GM21447 (cell line): ENCODE results near the gene OLA1.

Source experiments
- ATAC-seq: cut with Tn5 transposase; IDR thresholded peaks from one replicate; pipeline ENCODE4 v1.9.1; 2021; ENCODE audit not compliant: unreplicated experiment

The OLA1 gene

DNA sequence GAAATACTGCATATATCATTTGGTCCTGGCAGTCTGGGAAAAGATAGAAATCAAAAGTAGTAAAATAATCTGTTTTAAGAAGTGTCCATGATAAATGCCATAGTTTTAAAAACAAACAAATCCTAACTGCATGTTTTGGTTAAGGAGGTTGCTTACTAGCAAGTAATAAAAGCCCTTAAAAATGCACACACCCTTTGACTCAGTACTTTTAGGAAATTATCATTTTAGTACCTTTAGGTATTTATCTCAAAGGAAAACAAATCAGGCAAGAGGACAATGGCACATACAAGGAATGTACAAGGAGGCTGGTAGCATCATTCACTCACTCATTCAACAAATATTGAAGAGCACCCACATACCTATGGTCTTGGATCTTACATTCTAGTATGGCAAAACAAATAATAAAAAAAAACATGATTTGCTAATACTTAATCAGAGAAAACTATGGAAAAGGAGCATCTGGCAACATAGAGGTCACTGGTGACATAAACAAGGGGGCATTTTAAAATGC is 67.6 kb downstream of the OLA1 start:
- ATAC-seq = no peak

GRCh38 chr2:174180165-174180724 is 68.1 kb downstream of the OLA1 start:
- no peak for ATAC-seq

- ATAC-seq = no peak
Observed at GRCh38 chr2:174177316-174177890, 70.9 kb downstream of the OLA1 start.

GRCh38 chr2:174176898-174177297 is 71.4 kb downstream of the OLA1 start:
- no peak for ATAC-seq

- ATAC-seq = no peak
Observed at GRCh38 chr2:174174741-174175140, 73.6 kb downstream of the OLA1 start.

DNA sequence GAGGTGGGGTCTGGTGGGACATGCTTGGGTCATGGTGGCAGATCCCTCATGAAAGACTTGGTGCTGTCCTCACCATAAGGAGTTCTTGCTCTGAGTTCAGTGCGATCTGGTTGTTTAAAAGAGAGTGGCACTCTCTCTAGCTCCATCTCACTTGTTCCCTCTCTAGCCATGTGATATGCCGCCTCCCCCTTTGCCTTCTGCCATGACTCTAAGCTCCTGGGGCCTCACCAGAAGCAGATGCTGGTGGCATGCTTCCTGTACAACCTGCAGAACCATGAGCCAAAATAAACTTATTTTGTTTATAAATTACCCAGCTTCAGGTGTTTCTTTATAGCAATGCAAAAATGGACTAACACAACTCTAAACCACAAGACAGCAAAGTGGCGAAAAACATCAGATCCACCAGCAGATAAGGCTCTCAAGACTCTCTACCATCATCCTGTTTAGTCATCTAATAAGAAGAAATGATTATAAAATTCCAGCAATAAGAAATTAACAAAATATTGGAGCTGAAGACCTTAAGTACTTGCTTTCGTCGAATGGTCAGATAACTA is 75.5 kb downstream of the OLA1 start:
- ATAC-seq = no peak

- ATAC-seq = no peak
Observed at GRCh38 chr2:174171686-174172445, 76.5 kb downstream of the OLA1 start.

GRCh38 chr2:174169372-174169771 is 79.0 kb downstream of the OLA1 start:
- no peak for ATAC-seq

DNA sequence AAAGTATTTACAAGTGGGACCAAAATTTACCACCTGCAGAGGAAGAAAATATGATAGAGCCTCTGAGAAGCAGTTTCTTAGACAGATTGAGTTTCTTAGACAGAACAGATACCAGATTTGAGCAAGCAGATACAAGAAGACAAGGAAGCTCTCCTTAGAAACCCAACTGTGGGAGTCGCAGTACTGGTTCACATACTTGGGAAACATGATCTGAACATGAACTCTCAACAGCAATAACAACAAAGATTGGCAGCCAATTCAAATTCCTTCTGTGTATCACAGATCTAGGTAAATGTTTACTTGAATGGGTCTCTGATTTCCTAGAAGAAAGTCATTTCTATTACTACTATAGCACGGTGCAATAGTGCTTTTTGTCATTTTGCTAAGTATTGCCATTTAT is 82.1 kb downstream of the OLA1 start:
- ATAC-seq = no peak

DNA sequence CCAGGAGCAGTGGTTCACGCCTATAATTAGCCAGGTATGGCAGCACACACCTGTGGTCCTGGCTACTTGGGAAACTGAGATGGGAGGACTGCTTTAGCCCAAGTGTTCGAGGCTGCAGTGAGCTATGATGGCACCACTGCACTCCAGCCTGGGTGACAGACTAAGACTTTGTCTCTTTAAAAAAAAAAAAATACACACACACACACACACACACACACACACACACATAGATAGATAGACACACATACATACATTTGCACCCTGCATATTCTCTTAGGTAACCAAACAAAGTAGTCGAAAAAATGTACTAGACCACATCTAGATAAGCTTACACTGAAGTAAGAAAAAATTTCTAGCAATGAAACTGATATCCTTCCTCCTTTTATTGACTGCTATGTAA is 86.8 kb downstream of the OLA1 start:
- ATAC-seq = no peak

- ATAC-seq = no peak
Observed at GRCh38 chr2:174158003-174158402, 90.3 kb downstream of the OLA1 start.

DNA sequence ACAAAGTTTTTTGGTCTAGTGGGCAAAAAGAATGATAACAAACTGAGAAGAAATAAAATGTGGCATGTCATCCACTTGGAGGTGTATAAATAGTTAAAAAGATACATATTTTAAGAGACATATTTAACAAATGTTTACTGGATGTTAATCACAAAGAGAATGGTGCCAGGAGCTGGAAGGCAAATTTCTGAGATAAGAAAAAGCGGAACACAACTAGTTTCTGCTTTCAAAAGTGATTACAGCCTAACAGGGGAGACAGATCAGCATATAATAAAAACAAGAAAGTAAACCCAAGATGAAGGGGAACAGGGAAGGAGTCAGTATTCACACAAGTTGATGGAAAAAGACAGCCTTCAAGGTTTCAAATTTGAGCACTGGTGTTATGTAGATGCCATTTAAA is 91.3 kb downstream of the OLA1 start:
- ATAC-seq = no peak

DNA sequence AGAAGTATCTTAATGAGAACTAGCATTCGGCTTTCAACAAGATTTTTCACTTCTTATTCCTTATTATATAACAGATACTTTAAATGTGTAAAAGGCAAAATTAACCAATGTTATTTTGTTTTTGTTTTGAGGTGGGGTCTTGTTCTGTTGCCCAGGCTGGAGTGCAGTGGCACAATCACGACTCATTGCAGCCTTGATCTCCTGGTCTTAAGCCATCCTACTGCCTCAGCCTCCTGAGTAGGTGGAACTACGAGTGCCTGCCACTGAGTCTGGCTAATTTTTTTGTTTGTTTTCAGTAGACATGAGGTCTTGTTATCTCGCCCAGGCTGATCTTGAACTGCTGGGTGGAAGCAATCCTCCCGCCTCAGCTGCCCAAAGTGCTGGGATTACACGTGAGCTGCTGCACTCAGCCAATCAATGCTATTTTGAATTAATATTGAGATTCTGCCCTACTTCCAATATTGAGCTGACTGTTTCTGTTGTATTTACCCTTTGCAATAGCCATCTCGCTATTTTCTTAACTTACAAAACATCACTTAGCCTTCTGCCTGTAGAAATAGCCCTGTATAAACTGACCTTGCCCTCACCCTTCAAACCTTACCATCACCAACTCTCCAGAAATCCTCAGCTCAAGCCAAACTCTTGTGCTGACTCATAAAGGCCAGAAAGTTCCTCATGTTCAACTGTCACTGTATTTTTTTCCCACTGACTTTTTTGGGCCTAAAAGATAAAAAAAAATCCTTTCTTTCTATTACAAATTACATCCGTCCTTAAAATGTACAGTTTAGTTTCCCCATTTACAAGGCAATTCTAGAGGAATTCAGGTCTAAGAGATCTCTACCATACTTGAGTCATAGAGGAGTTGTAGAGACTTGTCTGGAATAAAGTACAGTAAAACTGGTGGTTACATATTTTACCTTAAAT is 94.3 kb downstream of the OLA1 start:
- ATAC-seq = no peak

DNA sequence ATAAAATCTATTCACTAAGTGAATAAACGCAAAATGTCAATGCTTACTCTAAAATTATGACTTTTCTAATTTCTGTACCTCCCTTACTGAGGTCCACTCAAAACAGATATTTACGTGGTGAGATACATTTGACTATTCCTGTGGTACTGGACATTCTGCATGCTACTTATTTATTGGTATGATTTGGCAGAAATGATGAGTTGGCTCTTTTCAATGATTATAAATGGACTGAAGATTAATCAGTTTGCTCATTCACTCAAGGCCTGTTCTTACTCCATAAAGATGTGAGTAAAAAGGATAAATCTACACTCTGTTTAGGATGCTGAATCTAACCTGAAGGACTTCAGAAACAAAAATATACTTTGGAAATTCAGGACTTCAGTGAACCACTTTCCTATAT is 98.8 kb downstream of the OLA1 start:
- ATAC-seq = no peak

- no peak for ATAC-seq
Observed at GRCh38 chr2:174148833-174149232, 99.5 kb downstream of the OLA1 start.

- ATAC-seq = no peak
Observed at GRCh38 chr2:174145827-174146226, 102.5 kb downstream of the OLA1 start.

GRCh38 chr2:174142290-174142689 is 106.0 kb downstream of the OLA1 start:
- no peak for ATAC-seq

- ATAC-seq = no peak
Observed at GRCh38 chr2:174138161-174138560, 110.2 kb downstream of the OLA1 start.

DNA sequence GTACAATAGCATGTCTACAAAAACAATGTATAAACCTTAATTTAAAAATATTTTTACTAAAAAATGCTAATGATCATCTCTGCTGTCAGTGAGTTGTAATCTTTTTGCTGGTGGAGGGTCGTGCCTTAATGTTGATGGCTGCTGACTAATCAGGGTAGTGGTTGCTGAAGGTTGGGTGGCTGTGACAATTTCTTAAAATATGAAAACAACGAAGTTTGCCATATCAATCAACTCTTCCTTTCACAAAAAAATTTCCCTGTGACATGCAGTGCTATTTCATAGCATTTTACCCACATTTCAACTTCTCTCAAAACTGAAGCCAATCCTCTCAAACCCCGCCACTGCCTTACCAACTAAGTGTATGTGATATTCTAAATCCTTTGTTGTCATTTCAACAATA is 112.4 kb downstream of the OLA1 start:
- ATAC-seq = no peak

DNA sequence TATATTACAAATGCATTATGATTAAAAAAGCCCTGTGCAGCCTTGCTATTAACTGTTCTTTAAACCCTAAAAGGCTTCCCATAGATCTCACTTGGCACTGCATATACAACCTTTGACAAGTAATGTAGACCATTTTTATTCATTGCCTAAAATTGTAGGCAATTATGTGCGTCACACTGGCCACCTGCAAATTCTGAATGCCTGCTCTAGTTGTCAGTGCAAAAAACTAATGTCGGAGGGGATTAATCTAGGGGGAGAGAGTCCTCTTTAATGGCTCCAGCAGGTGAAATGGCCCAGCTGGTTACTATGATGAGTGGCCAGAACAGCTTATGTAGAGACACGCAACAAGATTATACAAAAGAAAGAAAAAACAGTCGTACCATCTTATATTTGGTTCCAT is 123.2 kb downstream of the OLA1 start:
- no peak for ATAC-seq

GRCh38 chr2:174124181-174124580 is 124.2 kb downstream of the OLA1 start:
- no peak for ATAC-seq
